ENCODE measurements around the gene ZNF236. TPM values are rescaled to one million over a fixed set of nuclear protein-coding genes. Genes with fewer than 3 reads are reported as not detected.

Gene ZNF236
- total and polyA plus RNA-seq, 10 of the 15 experiments (the other 5 are each of a cell fraction or from before 2014, with no cell fraction given), result 1.0 to 14.4 (median 5.9) TPM

- TF ChIP-seq MLLT1 (IDR thresholded peaks at IDR 0.05) (no peak), BMI1 (IDR thresholded peaks at IDR 0.05; ENCODE audit: borderline replicate concordance) (no peak), BCLAF1 (IDR thresholded peaks at IDR 0.05) (no peak), E2F4 (IDR thresholded peaks at IDR 0.05; ENCODE audit: low read depth, low read length) (no peak), SPI1 (IDR thresholded peaks at IDR 0.05; ENCODE audit: borderline replicate concordance, insufficient read depth, low read depth, low read length) (no peak), STAT1 (conservative IDR thresholded peaks at IDR 0.05) (no peak), SP1 (IDR thresholded peaks at IDR 0.05; ENCODE audit: low read depth, low read length) (no peak), SMAD1 (IDR thresholded peaks at IDR 0.05; ENCODE audit: low read depth, partially characterized antibody) (no peak), TAF1 (IDR thresholded peaks at IDR 0.05; ENCODE audit: borderline replicate concordance, low read depth, low read length) (no peak)
These were observed 115.2 kb downstream of the ZNF236 start (continued) for GRCh38 chr18:76937597-76937996.
